HG03159 (cell line): ENCODE measurements around the gene NRARP.

ENCODE experiments used
- ATAC-seq: cut with Tn5 transposase; IDR thresholded peaks from one replicate; pipeline ENCODE4 v1.9.1; 2021; ENCODE audit warnings: mild to moderate bottlenecking, moderate library complexity; ENCODE audit not compliant: unreplicated experiment

NRARP gene

GRCh38 chr9:137323531-137324331 lies 21.7 kb upstream of the NRARP start:
- no peak for ATAC-seq

DNA sequence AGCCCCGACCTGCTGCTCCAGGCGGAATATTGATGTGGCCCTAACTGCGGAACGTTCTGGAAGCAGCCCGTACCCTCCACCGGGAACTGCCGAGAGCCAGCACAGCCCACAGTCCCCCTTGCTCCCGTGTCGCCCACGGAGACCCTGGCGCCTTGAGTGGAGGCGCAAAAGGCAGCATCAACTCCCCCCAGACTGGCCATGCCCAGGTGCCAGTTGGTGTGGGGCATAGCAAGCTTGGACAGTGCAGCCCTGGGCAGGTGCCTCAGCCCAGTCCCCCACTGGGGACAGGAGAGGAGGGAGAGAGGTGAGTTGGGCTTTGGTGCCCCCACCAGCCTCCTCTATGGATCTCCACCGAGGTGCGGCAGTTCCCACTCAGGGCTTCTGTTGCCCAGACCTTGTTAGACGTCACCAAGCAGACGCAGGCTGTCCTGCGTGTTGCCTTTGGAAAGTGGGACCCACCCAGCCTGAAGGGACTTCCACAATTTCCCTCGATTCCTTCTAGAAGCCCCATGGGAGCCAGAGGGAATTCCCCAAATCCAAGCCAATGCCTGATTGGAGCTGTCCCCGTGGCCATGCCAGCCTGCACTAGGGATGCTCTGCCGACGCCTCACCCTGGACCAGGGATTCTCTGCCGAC lies 19.8 kb upstream of the NRARP start:
- no peak for ATAC-seq

DNA sequence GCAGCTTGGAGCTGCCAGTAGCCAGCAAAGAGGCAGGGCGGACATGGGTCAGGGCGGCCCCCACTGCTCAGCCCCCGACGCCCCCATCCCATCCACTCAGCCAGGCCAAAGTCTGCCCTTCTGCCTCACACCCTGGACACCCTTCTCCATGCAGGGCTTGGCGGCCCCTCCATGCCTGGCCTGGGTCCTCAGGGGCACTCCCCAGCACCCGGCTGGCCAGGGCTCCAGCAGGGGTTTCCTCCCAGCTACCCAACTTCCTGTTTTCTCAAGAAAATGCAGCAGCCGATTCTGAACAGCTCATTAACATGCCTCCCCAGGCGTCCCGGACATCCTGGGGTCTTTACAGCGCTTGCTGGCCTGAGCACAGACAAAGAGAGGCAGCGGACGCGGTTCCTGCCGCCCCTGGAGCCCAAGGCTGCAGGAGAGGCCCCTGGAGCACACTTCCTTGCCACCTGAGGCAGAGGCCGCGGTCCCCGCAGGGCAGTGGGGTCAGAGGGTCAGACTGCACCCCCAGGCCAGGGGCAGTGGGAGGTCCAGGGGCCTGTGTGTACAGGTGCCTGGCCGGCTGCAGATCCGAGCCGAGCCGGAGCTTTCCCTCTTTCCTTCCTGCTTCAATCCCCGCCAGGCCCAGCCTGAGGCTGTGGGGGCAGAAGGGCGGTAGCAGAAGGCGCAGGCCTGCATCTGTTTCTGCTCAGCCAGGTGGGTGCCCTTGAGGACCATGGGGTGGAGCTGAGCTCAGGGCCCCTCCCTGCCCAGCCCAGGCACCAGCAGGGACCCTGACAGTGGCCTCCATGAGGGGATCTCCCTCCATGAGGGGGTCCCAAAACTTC lies 18.7 kb upstream of the NRARP start:
- ATAC-seq: no peak

GRCh38 chr9:137319739-137320551 lies 17.9 kb upstream of the NRARP start:
- no peak for ATAC-seq

DNA sequence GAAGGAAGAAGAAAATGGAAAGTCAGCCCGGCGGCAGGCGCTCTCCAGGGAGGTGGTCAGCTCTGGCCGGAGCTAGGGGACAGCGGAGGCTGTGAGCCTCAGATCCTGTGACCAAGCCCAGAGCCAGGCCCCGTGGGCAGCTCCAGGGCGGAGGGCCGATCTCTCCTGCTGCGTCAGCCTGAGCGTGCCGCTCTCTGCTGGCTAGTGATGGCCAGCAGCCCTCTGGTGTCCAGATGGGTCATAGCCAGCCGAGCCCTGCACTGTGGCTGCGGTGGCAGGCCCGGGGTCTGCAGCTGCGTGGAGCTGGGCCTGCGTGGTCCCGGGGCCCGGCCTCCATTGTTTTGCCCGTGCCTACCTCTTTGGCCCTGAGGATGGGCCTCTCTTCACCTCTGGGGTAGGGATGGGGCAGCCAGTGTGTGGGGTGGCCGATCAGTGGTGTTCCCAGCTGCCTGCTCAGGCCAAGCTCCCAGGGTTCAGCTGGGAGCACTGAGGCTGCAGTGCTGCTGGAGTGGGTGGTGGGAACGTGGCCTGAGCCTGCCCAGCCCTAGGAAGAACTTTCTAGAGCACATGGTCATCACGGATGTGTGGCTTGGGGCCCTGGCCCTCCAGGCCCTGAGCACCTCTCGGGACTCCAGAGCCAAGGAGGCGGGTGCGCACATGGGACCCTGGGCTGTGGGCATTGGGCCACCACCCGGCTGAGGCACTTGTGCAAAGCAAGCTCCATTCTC lies 17.1 kb upstream of the NRARP start:
- no peak for ATAC-seq

- ATAC-seq: no peak
These were observed 16.5 kb upstream of the NRARP start for GRCh38 chr9:137318602-137319001.

DNA sequence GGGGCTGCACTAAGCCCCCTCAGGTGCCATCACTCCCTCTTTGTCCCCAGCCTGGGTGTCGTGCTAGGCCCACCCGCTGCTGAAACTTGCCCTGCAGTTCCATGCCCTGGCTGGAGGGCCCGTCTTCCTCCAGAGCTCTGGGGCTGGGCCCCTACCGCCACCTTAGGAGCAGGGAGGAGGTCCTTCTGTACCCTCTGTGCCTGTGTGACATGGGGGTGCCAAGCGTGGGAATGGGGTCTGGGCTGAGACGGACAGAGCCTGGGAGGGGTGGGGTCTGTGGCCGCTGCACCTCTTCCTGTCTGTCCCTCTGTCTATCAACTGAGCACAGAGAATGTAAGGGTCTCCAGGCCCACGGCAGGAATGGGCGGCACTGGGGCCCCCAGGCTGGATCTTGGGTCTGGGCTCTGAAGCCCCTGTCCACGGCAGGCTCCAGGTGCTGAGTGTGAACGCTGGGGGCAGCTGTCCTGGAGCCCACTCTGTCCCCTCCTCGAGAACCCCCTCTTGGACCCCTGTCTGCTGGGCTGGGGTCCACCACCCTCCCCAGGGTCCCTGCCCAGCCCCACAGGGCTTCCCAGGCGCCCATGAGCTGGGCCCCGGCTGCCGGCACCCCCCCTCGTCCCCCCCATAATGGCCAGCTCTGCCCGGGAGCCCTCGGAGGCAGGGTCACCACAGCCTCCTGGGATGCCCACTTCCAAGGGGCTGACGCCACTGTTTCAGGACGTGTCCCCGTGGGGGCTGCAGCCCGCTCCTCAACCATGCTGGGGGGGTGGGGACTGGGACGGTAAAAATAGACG lies 15.8 kb upstream of the NRARP start:
- no peak for ATAC-seq

GRCh38 chr9:137317021-137317717 lies 15.1 kb upstream of the NRARP start:
- no peak for ATAC-seq

DNA sequence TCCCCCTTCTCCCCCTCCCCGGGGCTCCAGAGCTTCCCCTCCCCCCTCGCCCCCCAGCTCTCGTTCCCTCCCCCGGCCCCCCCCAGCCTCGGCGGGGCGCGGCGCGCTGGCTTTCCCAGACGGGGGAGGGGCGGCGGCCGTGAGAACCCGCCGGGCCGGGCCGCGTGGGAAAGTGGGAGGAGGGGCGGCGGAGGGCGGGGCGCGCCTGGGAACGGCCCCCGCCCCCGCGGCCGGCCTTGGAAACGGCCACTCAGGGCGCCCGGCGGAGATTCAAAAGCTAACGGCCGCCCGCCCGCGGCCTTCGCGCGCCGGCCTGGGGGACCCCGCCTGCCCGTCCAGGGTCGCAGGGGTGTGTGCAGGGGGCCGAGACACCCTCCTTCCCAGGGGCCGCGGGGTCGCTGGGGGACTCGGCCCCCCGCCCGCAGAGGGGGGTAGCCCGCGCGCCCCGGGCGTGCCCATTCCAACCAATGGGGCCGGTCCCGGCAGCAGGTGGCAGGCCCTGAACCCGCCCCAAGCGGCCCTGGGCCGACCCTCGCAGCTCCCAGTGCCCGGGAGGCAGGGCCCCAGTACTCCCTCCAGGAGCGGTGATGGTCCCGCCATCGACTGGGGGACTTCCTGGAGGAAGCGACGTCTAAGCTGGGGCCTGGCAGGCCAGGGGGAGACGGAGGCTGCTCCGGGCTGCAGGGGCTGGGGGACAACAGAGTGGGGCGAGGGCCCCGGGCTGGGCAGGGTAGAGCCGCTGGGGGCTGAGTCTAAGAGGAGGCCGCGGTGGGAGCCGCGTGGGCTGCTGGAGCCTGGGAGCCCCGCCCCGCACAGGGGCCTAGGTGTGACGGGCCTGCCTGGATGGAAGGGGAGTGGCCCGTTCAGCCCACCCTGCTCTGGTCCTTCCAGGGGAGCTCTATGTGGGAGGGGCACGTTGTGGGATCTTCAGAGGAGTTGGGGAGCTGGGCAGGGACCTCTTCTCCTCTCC lies 14.2 kb upstream of the NRARP start:
- ATAC-seq: no peak

GRCh38 chr9:137315581-137316011 lies 13.5 kb upstream of the NRARP start:
- ATAC-seq: no peak

- no peak for ATAC-seq
These were observed 12.8 kb upstream of the NRARP start for GRCh38 chr9:137314561-137315560.

DNA sequence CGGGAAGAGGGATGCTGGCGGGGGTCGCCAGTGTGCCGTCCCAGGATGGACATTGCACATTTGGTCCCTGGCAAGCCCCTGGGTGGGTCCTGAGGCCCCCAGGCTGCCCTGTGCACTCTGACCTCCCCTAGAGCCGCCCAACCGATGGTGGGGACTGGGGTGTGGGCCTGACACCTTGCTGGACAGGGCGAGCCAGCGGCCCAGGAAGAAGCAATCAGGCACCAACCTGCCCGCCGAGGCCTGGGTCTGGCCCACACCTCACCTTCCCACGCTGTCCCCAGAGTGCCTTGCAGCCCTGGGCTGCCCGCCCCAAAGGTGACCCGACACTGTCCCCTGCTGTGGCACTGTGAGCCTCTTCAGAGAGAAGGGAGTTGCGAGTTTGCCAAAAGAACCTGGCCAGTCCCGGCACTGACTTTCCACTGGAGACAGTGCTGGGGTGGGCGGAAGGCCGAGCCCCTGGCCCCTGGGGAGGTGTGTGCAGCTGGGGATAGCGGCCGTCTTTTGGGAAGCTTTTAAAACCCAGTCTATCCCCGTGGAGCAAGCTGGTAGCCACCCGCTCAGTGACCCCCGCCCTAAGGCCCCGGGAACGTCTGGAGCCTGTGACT lies 12.0 kb upstream of the NRARP start:
- ATAC-seq: no peak

GRCh38 chr9:137313326-137313936 lies 11.4 kb upstream of the NRARP start:
- ATAC-seq: no peak

- ATAC-seq: no peak
These were observed 10.8 kb upstream of the NRARP start for GRCh38 chr9:137312852-137313325.
